ENCODE measurements around the gene NACC1.

DNA sequence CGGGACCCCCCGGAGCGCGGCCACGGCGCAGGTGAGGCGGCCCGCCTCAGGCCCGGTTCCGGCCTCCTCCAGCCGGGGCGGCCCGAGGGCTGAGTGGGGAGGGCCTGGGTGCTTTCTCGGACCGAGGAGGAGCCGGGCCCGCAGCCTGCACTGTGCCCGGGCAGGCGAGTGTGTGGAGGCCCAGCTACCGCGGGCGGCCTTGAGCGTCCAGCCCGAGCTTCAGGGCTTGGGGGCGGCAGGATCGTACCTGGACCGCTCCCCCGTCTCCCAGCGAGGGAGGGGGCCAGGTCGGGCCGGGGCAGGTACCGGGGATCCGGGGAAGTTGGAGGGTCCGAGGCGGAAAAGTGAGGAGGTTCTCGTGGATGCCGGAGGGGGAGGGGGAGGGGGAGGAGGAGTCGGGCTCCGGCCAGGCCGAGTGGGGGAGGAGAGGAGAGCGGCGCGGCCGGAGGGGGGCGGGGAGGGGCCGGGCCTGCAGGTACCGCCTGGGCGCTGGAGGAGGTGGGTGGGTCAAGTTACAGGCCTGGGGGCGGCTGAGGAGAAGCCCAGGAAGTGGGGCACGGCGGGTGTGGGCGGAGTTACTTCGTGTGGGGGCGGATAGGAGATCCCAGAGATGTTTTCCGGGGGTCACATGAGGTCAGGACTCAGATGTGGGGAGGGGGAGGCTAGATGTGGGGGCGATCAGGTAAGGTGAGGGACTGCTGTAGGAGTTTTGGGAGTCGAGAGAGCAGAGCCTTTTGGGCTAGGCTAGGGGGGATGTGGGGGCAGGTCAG lies 545 bp downstream of the NACC1 start:
- no peak for TF ChIP-seq EZH2 (IDR thresholded peaks at IDR 0.05)
- TF ChIP-seq POLR2AphosphoS5 (IDR thresholded peaks at IDR 0.05; ENCODE audit: borderline replicate concordance, low read depth, low read length): no peak
